HCT116 (cell line): ENCODE measurements around the gene MYCBP2.

ENCODE experiments used
- CTCF ChIP-seq, 3 experiments: fragments of 200-600 bp in 1 of 3; sonication (generic) in 1 of 3; IDR thresholded peaks in 2 of 3; conservative IDR thresholded peaks in 1 of 3; 2 replicates each; pipeline ENCODE4 v1.5.1; 2012 to 2017; ENCODE audit warnings: low read depth in 2 of 3, low read length in 2 of 3, antibody characterized with exemption in 1 of 3, borderline replicate concordance in 1 of 3, control low read depth in 1 of 3, mild to moderate bottlenecking in 1 of 3, mixed read lengths in 1 of 3, mixed run types in 1 of 3, moderate library complexity in 1 of 3; ENCODE audit not compliant: insufficient read depth in 1 of 3
- EZH2 ChIP-seq: fragments of 200-600 bp; sonication (generic); IDR thresholded peaks from 2 replicates; pipeline ENCODE4 v1.6.1; 2017; ENCODE audit warnings: antibody characterized with exemption, mixed run types
- JUND ChIP-seq: IDR thresholded peaks from 2 replicates; pipeline ENCODE4 v1.6.1; 2012
- MAX ChIP-seq: IDR thresholded peaks from 2 replicates; pipeline ENCODE4 v1.6.1; 2012
- POLR2A ChIP-seq: IDR thresholded peaks from 2 replicates; pipeline ENCODE4 v1.7.0; 2011; ENCODE audit warnings: borderline replicate concordance; ENCODE audit not compliant: insufficient read depth, insufficient read length; ENCODE audit errors: extremely low read depth
- POLR2AphosphoS5 ChIP-seq: IDR thresholded peaks from 2 replicates; pipeline ENCODE4 v1.6.1; 2011; ENCODE audit warnings: mild to moderate bottlenecking, low read depth, low read length, moderate library complexity
- RAD21 ChIP-seq: IDR thresholded peaks from 2 replicates; pipeline ENCODE4 v1.6.1; 2012; ENCODE audit warnings: low read depth, mild to moderate bottlenecking
- REST ChIP-seq: IDR thresholded peaks from 2 replicates; pipeline ENCODE4 v1.6.1; 2012; ENCODE audit warnings: low read depth
- TCF7L2 ChIP-seq: IDR thresholded peaks from 2 replicates; pipeline ENCODE4 v1.7.0; 2011; ENCODE audit warnings: borderline replicate concordance, inconsistent platforms; ENCODE audit not compliant: insufficient read depth, insufficient read length; ENCODE audit errors: extremely low read depth
- ZBTB33 ChIP-seq: IDR thresholded peaks from 2 replicates; pipeline ENCODE4 v1.6.1; 2011; ENCODE audit warnings: mild to moderate bottlenecking, low read length, moderate library complexity; ENCODE audit not compliant: insufficient replicate concordance; ENCODE audit errors: extremely low read depth
- ZNF274 ChIP-seq: fragments of 200-500 bp; sonication (Bioruptor generic); IDR thresholded peaks from 2 replicates; pipeline ENCODE4 v1.6.1; 2014; ENCODE audit warnings: mild to moderate bottlenecking, low read depth, low read length, inconsistent platforms

- no peak for TF ChIP-seq ZBTB33
- TF ChIP-seq ZNF274: no peak
- TF ChIP-seq CTCF (IDR thresholded peaks at IDR 0.05 in 2 of 3, conservative IDR thresholded peaks at IDR 0.05 in 1 of 3; ENCODE audit: borderline replicate concordance in 1 of 3, insufficient read depth in 1 of 3, low read depth in 2 of 3, low read length in 2 of 3): no peak
- no peak for TF ChIP-seq JUND
- no peak for TF ChIP-seq EZH2
- no peak for TF ChIP-seq POLR2AphosphoS5
- TF ChIP-seq MAX: no peak
- TF ChIP-seq REST: no peak
- no peak for TF ChIP-seq RAD21
- no peak for TF ChIP-seq POLR2A
- TF ChIP-seq TCF7L2: no peak
These were observed 111.4 kb downstream of the MYCBP2 start for GRCh38 chr13:77215543-77215942.
